ENCODE results near the gene BRD7. TPM values are rescaled to one million over a fixed set of nuclear protein-coding genes. Genes with fewer than 3 reads are reported as not detected.

The BRD7 gene
- total RNA-seq, 1 donor from 2014 or later = 112 TPM

GRCh38 chr16:50295541-50296132 lies 73.2 kb downstream of the BRD7 start:
- Mint-ChIP-seq H3K9me3 (ENCODE audit: unreplicated experiment) (no peaks in the 10 kb centered on the region), H3K27ac (ENCODE audit: unreplicated experiment) (no peak overlapping the region)
- no peak for TF ChIP-seq CTCF (IDR thresholded peaks at IDR 0.05; ENCODE audit: unreplicated experiment)

GRCh38 chr16:50294955-50295354 lies 73.8 kb downstream of the BRD7 start:
- H3K4me3 Mint-ChIP-seq (ENCODE audit: unreplicated experiment) = no peak overlapping the region
- no peaks in the 10 kb centered on the region for H3K4me1 Mint-ChIP-seq (ENCODE audit: unreplicated experiment)
- no peak for DNase-seq (ENCODE audit: low spot score)
- no peaks in the 10 kb centered on the region for H3K9me3 Mint-ChIP-seq (ENCODE audit: unreplicated experiment)
- H3K27me3 Mint-ChIP-seq (ENCODE audit: unreplicated experiment) = peaks cover 4% of the 10 kb centered on the region
- no peak overlapping the region for H3K27ac Mint-ChIP-seq (ENCODE audit: unreplicated experiment)
- no peak for TF ChIP-seq CTCF (IDR thresholded peaks at IDR 0.05; ENCODE audit: unreplicated experiment)
- H3K36me3 Mint-ChIP-seq (ENCODE audit: low read depth, unreplicated experiment) = no peaks in the 10 kb centered on the region

More at GRCh38 chr16:50295541-50296132, 73.2 kb downstream of the BRD7 start:
- DNase-seq (ENCODE audit: low spot score) = no peak
- Mint-ChIP-seq H3K4me1 (ENCODE audit: unreplicated experiment) (no peaks in the 10 kb centered on the region), H3K27me3 (ENCODE audit: unreplicated experiment) (peaks cover 3% of the 10 kb centered on the region), H3K36me3 (ENCODE audit: low read depth, unreplicated experiment) (no peaks in the 10 kb centered on the region), H3K4me3 (ENCODE audit: unreplicated experiment) (no peak overlapping the region)

- no peaks in the 10 kb centered on the region for H3K4me1 Mint-ChIP-seq (ENCODE audit: unreplicated experiment)
- DNase-seq (ENCODE audit: low spot score) = no peak
- no peak overlapping the region for H3K4me3 Mint-ChIP-seq (ENCODE audit: unreplicated experiment)
- no peaks in the 10 kb centered on the region for H3K9me3 Mint-ChIP-seq (ENCODE audit: unreplicated experiment)
- no peaks in the 10 kb centered on the region for H3K36me3 Mint-ChIP-seq (ENCODE audit: low read depth, unreplicated experiment)
- no peak for TF ChIP-seq CTCF (IDR thresholded peaks at IDR 0.05; ENCODE audit: unreplicated experiment)
- H3K27me3 Mint-ChIP-seq (ENCODE audit: unreplicated experiment) = peaks cover 5% of the 10 kb centered on the region
- H3K27ac Mint-ChIP-seq (ENCODE audit: unreplicated experiment) = no peak overlapping the region
Measured at GRCh38 chr16:50293994-50294855, 74.6 kb downstream of the BRD7 start.

GRCh38 chr16:50293041-50293783 lies 75.6 kb downstream of the BRD7 start:
- H3K27me3 Mint-ChIP-seq (ENCODE audit: unreplicated experiment) = peaks cover 7% of the 10 kb centered on the region
- H3K4me1 Mint-ChIP-seq (ENCODE audit: unreplicated experiment) = no peaks in the 10 kb centered on the region
- no peak for DNase-seq (ENCODE audit: low spot score)
- no peak overlapping the region for H3K4me3 Mint-ChIP-seq (ENCODE audit: unreplicated experiment)
- H3K9me3 Mint-ChIP-seq (ENCODE audit: unreplicated experiment) = no peaks in the 10 kb centered on the region
- H3K27ac Mint-ChIP-seq (ENCODE audit: unreplicated experiment) = no peak overlapping the region
- TF ChIP-seq CTCF (IDR thresholded peaks at IDR 0.05; ENCODE audit: unreplicated experiment) = no peak
- no peaks in the 10 kb centered on the region for H3K36me3 Mint-ChIP-seq (ENCODE audit: low read depth, unreplicated experiment)

All from endothelial cell (in vitro differentiated cells).